K562 (cell line): ENCODE measurements around the gene PDZD2. TPM values are rescaled to one million over a fixed set of nuclear protein-coding genes. Genes with fewer than 3 reads are reported as not detected.

Experiments used
- ATAC-seq: fragments of 200-7000 bp; cut with Tn5 transposase; 3 replicates; pipeline ENCODE4 v1.9.1; 2020; ENCODE audit warnings: moderate library complexity
- BruUV-seq: library from RNA; stranded (reverse); fragments of 400-500 nt; replicated peaks from 2 replicates; lab custom pipeline; 2021; lab: Mats Ljungman, UMichigan
- CTCF ChIA-PET: fragments of 300-600 bp; formaldehyde crosslinking; extraction: SDS; loops from one replicate; lab custom pipeline; 2021; ENCODE audit warnings: low intra/inter-chr PET ratio; lab: Yijun Ruan, JAX
- POLR2A ChIA-PET: fragments of 300-600, 350-650 bp; sonication (Branson Sonifier 250); formaldehyde crosslinking; extraction: SDS; loops from one replicate; lab custom pipeline; 2021; ENCODE audit warnings: antibody characterized with exemption, inconsistent platforms; lab: Yijun Ruan, JAX
- DNase-seq, 4 experiments: peaks; one replicate each; pipeline versions ENCODE4 v3.0.0 to v3.0.0-alpha.2; 2011 to 2018; ENCODE audit warnings: low spot score in 3 of 4, mixed read lengths in 3 of 4; ENCODE audit errors: extremely low read depth in 1 of 4
- FAIRE-seq: peaks from 2 replicates; lab custom pipeline; 2011; peaks lifted over from hg19 to GRCh38; lab: Jason Lieb, UNC
- H2AFZ ChIP-seq: 2 replicates; pipeline ENCODE4 v1.6.0; 2011; ENCODE audit warnings: low read depth, low read length, control low read depth, inconsistent platforms
- H3K27ac ChIP-seq: fragments of 200-600 bp; 3 replicates; pipeline ENCODE4 v1.8.0; 2011; ENCODE audit warnings: low read depth, mild to moderate bottlenecking, control low read depth, inconsistent platforms, low read length, moderate library complexity, mixed read lengths; ENCODE audit errors: extremely low read depth
- H3K27me3 ChIP-seq, 2 experiments: fragments of 300-600 bp in 1 of 2; 2 replicates in 1 of 2; 3 replicates in 1 of 2; pipeline versions ENCODE4 v1.6.0 to v1.8.0; 2011; ENCODE audit warnings: inconsistent platforms in 2 of 2, low read length in 2 of 2, mild to moderate bottlenecking in 1 of 2, mixed read lengths in 1 of 2, moderate library complexity in 1 of 2; ENCODE audit not compliant: control insufficient read depth in 2 of 2, insufficient read depth in 2 of 2
- H3K36me3 ChIP-seq: fragments of 300-600 bp; 3 replicates; pipeline ENCODE4 v1.8.0; 2011; ENCODE audit warnings: mild to moderate bottlenecking, low read length, inconsistent platforms; ENCODE audit not compliant: control insufficient read depth, insufficient read depth
- H3K4me1 ChIP-seq, 2 experiments: fragments of 200-600 bp in 1 of 2; replicated peaks in 1 of 2; 2 replicates in 1 of 2; 3 replicates in 1 of 2; pipeline versions ENCODE4 v1.5.1 to v1.8.0; 2011; ENCODE audit warnings: inconsistent platforms in 2 of 2, low read length in 2 of 2, mild to moderate bottlenecking in 1 of 2, mixed read lengths in 1 of 2, moderate library complexity in 1 of 2; ENCODE audit not compliant: control insufficient read depth in 2 of 2, insufficient read depth in 2 of 2
- H3K4me2 ChIP-seq: 2 replicates; pipeline ENCODE4 v1.6.1; 2011; ENCODE audit warnings: low read length, control low read depth, inconsistent platforms, mixed read lengths; ENCODE audit not compliant: insufficient read depth
- H3K4me3 ChIP-seq: fragments of 200-600 bp; sonication (generic), shearing (Covaris generic); 2 replicates; pipeline ENCODE4 v1.5.1; 2016; ENCODE audit warnings: control low read depth, inconsistent platforms
- H3K79me2 ChIP-seq: fragments of 200-600 bp; 3 replicates; pipeline ENCODE4 v1.8.0; 2011; ENCODE audit warnings: low read length, inconsistent platforms; ENCODE audit not compliant: control insufficient read depth, insufficient read depth
- H3K9ac ChIP-seq, 2 experiments: 2 replicates each; pipeline versions ENCODE4 v1.6.0 to v1.6.1; 2011; ENCODE audit warnings: low read depth in 2 of 2, low read length in 2 of 2, control low read depth in 1 of 2, inconsistent platforms in 1 of 2, mild to moderate bottlenecking in 1 of 2, mixed read lengths in 1 of 2; ENCODE audit not compliant: insufficient read depth in 1 of 2
- H3K9me1 ChIP-seq: one replicate; pipeline ENCODE4 v1.6.0; 2011; ENCODE audit warnings: inconsistent platforms, mild to moderate bottlenecking, low read length, moderate library complexity; ENCODE audit not compliant: control insufficient read depth, insufficient read depth
- H3K9me3 ChIP-seq: replicated peaks from 2 replicates; pipeline ENCODE4 v1.5.1; 2011; ENCODE audit warnings: low read depth, low read length, inconsistent platforms; ENCODE audit not compliant: control insufficient read depth, insufficient read depth
- H4K20me1 ChIP-seq: replicated peaks from 2 replicates; pipeline ENCODE4 v1.6.1; 2011; ENCODE audit warnings: low read length, inconsistent platforms, mixed read lengths; ENCODE audit not compliant: control insufficient read depth, insufficient read depth
- ADNP ChIP-seq: fragments of 200-800 bp; sonication (Bioruptor generic); IDR thresholded peaks from 2 replicates; pipeline ENCODE4 v1.6.1; 2016; ENCODE audit warnings: missing genetic modification characterization, missing compliant biosample characterization
- BRF1 ChIP-seq: IDR thresholded peaks from 3 replicates; pipeline ENCODE4 v1.6.1; 2011; ENCODE audit warnings: borderline replicate concordance, mild to moderate bottlenecking; ENCODE audit not compliant: insufficient read length; ENCODE audit errors: extremely low read depth
- RFX1 ChIP-seq: fragments of 450-650 bp; IDR thresholded peaks from 2 replicates; pipeline ENCODE4 v1.6.1; 2016; ENCODE audit warnings: mild to moderate bottlenecking, moderate library complexity
- SAFB2 ChIP-seq: fragments of 200-400 bp; formaldehyde crosslinking; IDR thresholded peaks from 2 replicates; pipeline ENCODE4 v1.6.1; 2018; ENCODE audit warnings: borderline replicate concordance, low read length, low read depth, moderate library complexity; ENCODE audit not compliant: severe bottlenecking
- SMARCA4 ChIP-seq: fragments of 450-650 bp; IDR thresholded peaks from 2 replicates; pipeline ENCODE4 v1.6.1; 2016
- STAT5A ChIP-seq: IDR thresholded peaks from 2 replicates; pipeline ENCODE4 v1.6.1; 2012; ENCODE audit warnings: low read length, inconsistent platforms, borderline replicate concordance
- TFAM ChIP-seq: fragments of 250-450 bp; sonication (Bioruptor Pico); conservative IDR thresholded peaks from 2 replicates; pipeline ENCODE4 v1.5.0; 2021; ENCODE audit warnings: mild to moderate bottlenecking, moderate library complexity
- ZNF3 ChIP-seq: fragments of 250-450 bp; sonication (Bioruptor Pico); IDR thresholded peaks from 2 replicates; pipeline ENCODE4 v1.5.0; 2021; ENCODE audit warnings: mild to moderate bottlenecking, moderate library complexity
- ZNF707 ChIP-seq: fragments of 250-450 bp; sonication (Bioruptor Pico); conservative IDR thresholded peaks from 2 replicates; pipeline ENCODE4 v1.8.0; 2022; ENCODE audit warnings: inconsistent platforms, mild to moderate bottlenecking, moderate library complexity
- WGBS: fragments of 100-300 bp; shearing (Covaris generic); methylation state at CpG from one replicate; pipeline ENCODE4 v1.1.6; 2016; ENCODE audit warnings: low coverage, mixed read lengths; ENCODE audit not compliant: insufficient coverage; ENCODE audit errors: missing lambda C conversion rate; 5-methylcytosine and 5-hydroxymethylcytosine counted together
- in situ Hi-C: fragments of 300-500 bp; cut with MboI; formaldehyde crosslinking; loops from 4 replicates; pipeline ENCODE4 v1.15.0; 2018; ENCODE audit warnings: inconsistent platforms, mixed read lengths
- intact Hi-C: fragments of 100-400 bp; cut with micrococcal nuclease; formaldehyde crosslinking; loops from 2 replicates; pipeline ENCODE4 v1.14.2; 2022
- polyA plus RNA-seq, 8 experiments: library from polyadenylated mRNA; depleted of rRNA in 4 of 8; stranded (reverse) in 5 of 8; unstranded in 3 of 8; fragments of >200 nt; fragmentation: Nextera tagmentation in 2 of 8; fragmentation: Illumina TruSeq in 1 of 8; extraction: Ambion mirVana in 2 of 8; extraction: Trizol in 1 of 8; gene quantifications; 2 replicates each; pipeline versions ENCODE4 v1.2.1 to v1.2.3, GENCODE V29; 2011 to 2014; ENCODE audit warnings: inconsistent platforms in 1 of 8, missing spikeins in 1 of 8
- total RNA-seq, 7 experiments: library from RNA; depleted of rRNA in 6 of 7; stranded (reverse); fragments of >200 nt in 6 of 7; fragmentation: Illumina TruSeq in 2 of 7; extraction: Trizol in 2 of 7; gene quantifications; 2 replicates each; pipeline versions ENCODE4 v1.2.1 to v1.2.3, GENCODE V29; 2011 to 2021; ENCODE audit warnings: low replicate concordance in 1 of 7
- TF ChIP-seq, protein P1 (sequence below): sonication (generic); formaldehyde crosslinking; IDR thresholded peaks from 2 replicates; pipeline ENCODE4 v1.8.0; 2022; ENCODE audit warnings: mild to moderate bottlenecking, missing genetic modification reagents
- TF ChIP-seq, protein P2 (sequence below): fragments of 450-650 bp; conservative IDR thresholded peaks from 2 replicates; pipeline ENCODE4 v1.6.1; 2016; ENCODE audit warnings: missing genetic modification characterization, low read depth, mild to moderate bottlenecking, missing compliant biosample characterization, moderate library complexity

PDZD2 gene
- total and polyA plus RNA-seq, 9 of the 15 experiments (the other 6 are each of a cell fraction or from before 2014, with no cell fraction given), result 0.02 to 0.08 (median 0.04) TPM; not detected in 6

DNA sequence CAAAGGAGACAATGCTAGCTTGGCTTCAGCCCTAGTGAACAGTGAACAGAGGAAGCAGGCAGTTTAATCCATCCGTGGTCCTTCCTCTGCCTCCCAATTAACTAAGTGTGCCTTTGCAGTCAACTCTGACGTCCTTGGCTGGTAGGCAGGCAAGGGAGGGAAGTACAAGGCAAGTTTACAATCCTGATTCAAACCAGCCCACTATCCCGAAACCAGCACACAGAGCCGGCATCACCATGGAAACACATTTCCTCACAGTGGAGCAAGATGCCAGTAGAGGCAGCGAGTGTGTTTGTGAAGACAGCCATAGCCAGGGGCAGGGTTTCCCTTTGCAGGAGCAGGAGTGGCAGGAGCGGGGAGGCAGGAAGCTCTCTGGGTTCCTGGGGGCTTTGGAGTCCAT, 461.3 kb downstream of the PDZD2 start:
- H3K79me2 ChIP-seq, result no peaks in the 10 kb centered on the region
- no peaks in the 10 kb centered on the region for H4K20me1 ChIP-seq
- no peaks in the 10 kb centered on the region for H3K4me1 ChIP-seq
- H3K27ac ChIP-seq, result no peak overlapping the region
- H3K9me3 ChIP-seq, result no peaks in the 10 kb centered on the region
- in situ Hi-C loops, result no loop called here
- no peak overlapping the region for H2AFZ ChIP-seq
- BruUV-seq, result no TSS peak
- FAIRE-seq (no peak), ATAC-seq (no peak)
- no peaks in the 10 kb centered on the region for H3K9me1 ChIP-seq
- CTCF ChIA-PET, result no interaction called here
- H3K9ac ChIP-seq, result no peak overlapping the region
- TF ChIP-seq ZNF3 (CRISPR knock-in tag), result no peak
- TF ChIP-seq STAT5A, result no peak
- TF ChIP-seq RFX1, result peak; percentile 24; the same call in 1 of the 2 replicates
- TF ChIP-seq ZNF707 (CRISPR knock-in tag), result no peak
- TF ChIP-seq, all 486 proteins: peak for 1
- Histone ChIP-seq H3K27me3 (no peaks in the 10 kb centered on the region), H3K4me2 (no peak overlapping the region), H3K4me3 (no peak overlapping the region), H3K36me3 (peaks cover 55% of the 10 kb centered on the region)
- 86% methylated on average over 6 of the region's 6 CpGs for WGBS
- intact Hi-C loops, result no loop called here
- DNase-seq, result no peak
- POLR2A ChIA-PET, result no interaction called here

DNA sequence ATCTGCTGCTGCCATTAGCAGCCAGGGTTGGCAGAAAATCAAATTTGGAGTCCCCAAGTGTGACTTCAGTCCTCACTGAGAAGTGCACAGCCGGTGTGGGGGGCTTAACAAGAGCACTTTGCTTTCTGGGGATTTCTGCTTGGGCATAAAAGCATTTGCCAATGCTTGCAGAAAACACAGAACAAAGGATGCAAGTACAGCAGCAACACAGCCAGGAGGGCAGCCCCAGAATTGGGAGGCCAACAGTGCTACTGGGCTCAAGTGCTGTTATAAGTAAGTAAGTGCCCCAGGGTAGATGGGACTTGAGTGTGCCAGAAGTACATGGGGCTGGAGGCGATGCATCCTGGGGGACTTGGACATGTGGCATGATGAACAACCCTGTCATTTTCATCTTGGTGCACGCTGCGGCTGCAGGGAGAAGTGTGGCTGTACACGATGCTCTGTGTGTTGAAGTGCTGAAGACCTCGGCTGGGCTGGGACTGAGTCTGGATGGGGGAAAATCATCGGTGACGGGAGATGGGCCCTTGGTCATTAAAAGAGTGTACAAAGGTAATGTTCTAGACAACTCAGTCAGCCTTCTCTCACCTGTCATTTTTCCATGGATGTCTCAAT, 461.9 kb downstream of the PDZD2 start:
- intact Hi-C loops, result no loop called here
- BruUV-seq, result no TSS peak
- no peak for ATAC-seq

More for the DNA sequence above, 461.9 kb downstream of the PDZD2 start:
- 92% methylated on average over 8 of the region's 8 CpGs for WGBS
- ChIA-PET POLR2A (no interaction called here), CTCF (no interaction called here)
- no peak overlapping the region for H3K4me3 ChIP-seq
- no peaks in the 10 kb centered on the region for H3K27me3 ChIP-seq
- no peak overlapping the region for H2AFZ ChIP-seq
- no peaks in the 10 kb centered on the region for H4K20me1 ChIP-seq
- no peak overlapping the region for H3K27ac ChIP-seq
- no peak for DNase-seq
- H3K4me1 ChIP-seq, result no peaks in the 10 kb centered on the region
- in situ Hi-C loops, result no loop called here
- TF ChIP-seq BRF1, result no peak
- no peak for TF ChIP-seq SMARCA4
- no peak for TF ChIP-seq ADNP (tag)
- TF ChIP-seq TFAM, result no peak
- TF ChIP-seq SAFB2, result no peak
- TF ChIP-seq, protein P1, sequence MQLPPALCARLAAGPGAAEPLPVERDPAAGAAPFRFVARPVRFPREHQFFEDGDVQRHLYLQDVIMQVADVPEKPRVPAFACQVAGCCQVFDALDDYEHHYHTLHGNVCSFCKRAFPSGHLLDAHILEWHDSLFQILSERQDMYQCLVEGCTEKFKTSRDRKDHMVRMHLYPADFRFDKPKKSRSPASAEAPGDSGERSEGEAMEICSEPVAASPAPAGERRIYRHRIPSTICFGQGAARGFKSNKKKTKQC (CRISPR knock-in tag), result no peak
- TF ChIP-seq, protein P2, sequence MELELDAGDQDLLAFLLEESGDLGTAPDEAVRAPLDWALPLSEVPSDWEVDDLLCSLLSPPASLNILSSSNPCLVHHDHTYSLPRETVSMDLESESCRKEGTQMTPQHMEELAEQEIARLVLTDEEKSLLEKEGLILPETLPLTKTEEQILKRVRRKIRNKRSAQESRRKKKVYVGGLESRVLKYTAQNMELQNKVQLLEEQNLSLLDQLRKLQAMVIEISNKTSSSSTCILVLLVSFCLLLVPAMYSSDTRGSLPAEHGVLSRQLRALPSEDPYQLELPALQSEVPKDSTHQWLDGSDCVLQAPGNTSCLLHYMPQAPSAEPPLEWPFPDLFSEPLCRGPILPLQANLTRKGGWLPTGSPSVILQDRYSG (tag), result no peak
- no peaks in the 10 kb centered on the region for H3K9me1 ChIP-seq
- peaks cover 58% of the 10 kb centered on the region for H3K36me3 ChIP-seq
- H3K9ac ChIP-seq, result no peak overlapping the region
- H3K9me3 ChIP-seq, result no peaks in the 10 kb centered on the region
- no peaks in the 10 kb centered on the region for H3K79me2 ChIP-seq
- FAIRE-seq, result no peak
- no peak overlapping the region for H3K4me2 ChIP-seq
